Neural cell (in vitro differentiated cells): ENCODE measurements around the gene PRELID1.

Experiments
- EP300 ChIP-seq: fragments of 450-650 bp; conservative IDR thresholded peaks from 2 replicates; pipeline ENCODE4 v1.6.1; 2014; ENCODE audit warnings: antibody characterized with exemption, mild to moderate bottlenecking, moderate library complexity; ENCODE audit not compliant: poor library complexity, severe bottlenecking
- EZH2 ChIP-seq: fragments of 200-600, 300-800 bp; shearing (Covaris generic), sonication (generic); IDR thresholded peaks from 2 replicates; pipeline ENCODE4 v1.6.1; 2014; ENCODE audit warnings: antibody characterized with exemption, low read length, borderline replicate concordance, mild to moderate bottlenecking; ENCODE audit not compliant: insufficient read depth, poor library complexity, severe bottlenecking
- POLR2AphosphoS5 ChIP-seq: IDR thresholded peaks from 2 replicates; pipeline ENCODE4 v1.6.1; 2012
- SMC3 ChIP-seq: fragments of 450-650 bp; conservative IDR thresholded peaks from 2 replicates; pipeline ENCODE4 v1.6.1; 2014; ENCODE audit warnings: antibody characterized with exemption, mild to moderate bottlenecking, moderate library complexity; ENCODE audit not compliant: poor library complexity
- TF ChIP-seq, protein P1 (sequence below): fragments of 450-650 bp; IDR thresholded peaks from 2 replicates; pipeline ENCODE4 v1.5.1; 2014; ENCODE audit warnings: antibody characterized with exemption, mild to moderate bottlenecking, moderate library complexity; ENCODE audit not compliant: poor library complexity, severe bottlenecking

DNA sequence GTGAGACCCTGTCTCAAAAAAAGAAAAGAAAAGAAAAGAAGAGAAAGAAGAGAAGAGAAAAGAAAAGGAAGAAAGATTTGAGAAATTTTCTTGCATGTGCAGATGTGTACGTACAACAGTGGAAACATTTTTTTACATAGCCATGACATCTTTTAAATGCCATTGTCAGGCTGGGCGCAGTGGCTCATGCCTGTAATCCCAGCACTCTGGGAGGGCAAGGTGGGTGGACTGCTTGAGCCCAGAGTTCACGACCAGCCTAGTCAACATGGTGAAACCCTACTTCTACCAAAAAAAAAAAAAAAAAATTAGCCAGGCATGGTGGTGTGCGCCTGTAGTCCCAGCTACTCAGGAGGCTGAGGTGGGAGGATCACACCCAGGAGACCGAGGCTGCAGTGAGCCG lies 41.3 kb downstream of the PRELID1 start:
- TF ChIP-seq, protein P1, sequence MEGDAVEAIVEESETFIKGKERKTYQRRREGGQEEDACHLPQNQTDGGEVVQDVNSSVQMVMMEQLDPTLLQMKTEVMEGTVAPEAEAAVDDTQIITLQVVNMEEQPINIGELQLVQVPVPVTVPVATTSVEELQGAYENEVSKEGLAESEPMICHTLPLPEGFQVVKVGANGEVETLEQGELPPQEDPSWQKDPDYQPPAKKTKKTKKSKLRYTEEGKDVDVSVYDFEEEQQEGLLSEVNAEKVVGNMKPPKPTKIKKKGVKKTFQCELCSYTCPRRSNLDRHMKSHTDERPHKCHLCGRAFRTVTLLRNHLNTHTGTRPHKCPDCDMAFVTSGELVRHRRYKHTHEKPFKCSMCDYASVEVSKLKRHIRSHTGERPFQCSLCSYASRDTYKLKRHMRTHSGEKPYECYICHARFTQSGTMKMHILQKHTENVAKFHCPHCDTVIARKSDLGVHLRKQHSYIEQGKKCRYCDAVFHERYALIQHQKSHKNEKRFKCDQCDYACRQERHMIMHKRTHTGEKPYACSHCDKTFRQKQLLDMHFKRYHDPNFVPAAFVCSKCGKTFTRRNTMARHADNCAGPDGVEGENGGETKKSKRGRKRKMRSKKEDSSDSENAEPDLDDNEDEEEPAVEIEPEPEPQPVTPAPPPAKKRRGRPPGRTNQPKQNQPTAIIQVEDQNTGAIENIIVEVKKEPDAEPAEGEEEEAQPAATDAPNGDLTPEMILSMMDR, result no peak
- TF ChIP-seq SMC3, result no peak
- no peak for TF ChIP-seq POLR2AphosphoS5
- TF ChIP-seq EP300, result no peak
- TF ChIP-seq EZH2, result no peak
